HG02798 (cell line): ENCODE results near the gene LTBP3.

Experiments
- ATAC-seq: cut with Tn5 transposase; IDR thresholded peaks from one replicate; pipeline ENCODE4 v1.9.1; 2021; ENCODE audit warnings: mild to moderate bottlenecking; ENCODE audit not compliant: unreplicated experiment, poor library complexity

Gene LTBP3

GRCh38 chr11:65555693-65556231 lies 2.4 kb downstream of the LTBP3 start:
- no peak for ATAC-seq

GRCh38 chr11:65554842-65555430 lies 3.2 kb downstream of the LTBP3 start:
- ATAC-seq, result no peak

- no peak for ATAC-seq
Measured at GRCh38 chr11:65554057-65554818, 3.9 kb downstream of the LTBP3 start.

GRCh38 chr11:65553301-65554001 lies 4.7 kb downstream of the LTBP3 start:
- no peak for ATAC-seq

- ATAC-seq, result peak; percentile 1
Measured at GRCh38 chr11:65552388-65552951, 5.7 kb downstream of the LTBP3 start.

- ATAC-seq, result peak; percentile 56
Measured at GRCh38 chr11:65551572-65552387, 6.4 kb downstream of the LTBP3 start.

- no peak for ATAC-seq
Measured at GRCh38 chr11:65549096-65549495, 9.1 kb downstream of the LTBP3 start.

- no peak for ATAC-seq
Measured at GRCh38 chr11:65548395-65548794, 9.8 kb downstream of the LTBP3 start.

GRCh38 chr11:65547446-65548125 lies 10.6 kb downstream of the LTBP3 start:
- ATAC-seq, result no peak

- peak; percentile 77 for ATAC-seq
Measured at GRCh38 chr11:65546217-65546958, 11.8 kb downstream of the LTBP3 start.

- ATAC-seq, result no peak
Measured at GRCh38 chr11:65545853-65546216, 12.3 kb downstream of the LTBP3 start.

- no peak for ATAC-seq
Measured at GRCh38 chr11:65542738-65543390, 15.3 kb downstream of the LTBP3 start.

- no peak for ATAC-seq
Measured at GRCh38 chr11:65541093-65541982, 16.8 kb downstream of the LTBP3 start.

- peak; percentile 76 for ATAC-seq
Measured at GRCh38 chr11:65540290-65541092, 17.7 kb downstream of the LTBP3 start.

- peak; percentile 63 for ATAC-seq
Measured at GRCh38 chr11:65539744-65540289, 18.3 kb downstream of the LTBP3 start.
